Ishikawa (cell line): Measurements from ENCODE around the gene CALHM2.
A peak's percentile ranks its signal among the peaks of the same experiment; 100 is the strongest.

Experiments
- CEBPB ChIP-seq: IDR thresholded peaks from 2 replicates; pipeline ENCODE4 v1.6.1; 2012
- EP300 ChIP-seq: IDR thresholded peaks from 2 replicates; pipeline ENCODE4 v1.6.1; 2012; ENCODE audit warnings: borderline replicate concordance
- MAX ChIP-seq: IDR thresholded peaks from 2 replicates; pipeline ENCODE4 v1.6.1; 2012
- NFIC ChIP-seq: IDR thresholded peaks from 2 replicates; pipeline ENCODE4 v1.6.1; 2012
- RAD21 ChIP-seq: IDR thresholded peaks from 2 replicates; pipeline ENCODE4 v1.6.1; 2012; ENCODE audit warnings: low read depth
- TCF12 ChIP-seq: IDR thresholded peaks from 2 replicates; pipeline ENCODE4 v1.6.1; 2012; ENCODE audit warnings: low read depth
- YY1 ChIP-seq: IDR thresholded peaks from 2 replicates; pipeline ENCODE4 v1.6.1; 2012; ENCODE audit warnings: low read depth
- ZBTB7A ChIP-seq: IDR thresholded peaks from 2 replicates; pipeline ENCODE4 v1.6.1; 2012; ENCODE audit warnings: low read depth
- TF ChIP-seq, protein P1 (sequence below): IDR thresholded peaks from 2 replicates; pipeline ENCODE4 v1.6.1; 2012; ENCODE audit warnings: low read depth, mild to moderate bottlenecking

- no peak for TF ChIP-seq NFIC
- no peak for TF ChIP-seq YY1
- no peak for TF ChIP-seq EP300
- no peak for TF ChIP-seq TCF12
- peak; percentile 58 for TF ChIP-seq RAD21
- TF ChIP-seq, protein P1, sequence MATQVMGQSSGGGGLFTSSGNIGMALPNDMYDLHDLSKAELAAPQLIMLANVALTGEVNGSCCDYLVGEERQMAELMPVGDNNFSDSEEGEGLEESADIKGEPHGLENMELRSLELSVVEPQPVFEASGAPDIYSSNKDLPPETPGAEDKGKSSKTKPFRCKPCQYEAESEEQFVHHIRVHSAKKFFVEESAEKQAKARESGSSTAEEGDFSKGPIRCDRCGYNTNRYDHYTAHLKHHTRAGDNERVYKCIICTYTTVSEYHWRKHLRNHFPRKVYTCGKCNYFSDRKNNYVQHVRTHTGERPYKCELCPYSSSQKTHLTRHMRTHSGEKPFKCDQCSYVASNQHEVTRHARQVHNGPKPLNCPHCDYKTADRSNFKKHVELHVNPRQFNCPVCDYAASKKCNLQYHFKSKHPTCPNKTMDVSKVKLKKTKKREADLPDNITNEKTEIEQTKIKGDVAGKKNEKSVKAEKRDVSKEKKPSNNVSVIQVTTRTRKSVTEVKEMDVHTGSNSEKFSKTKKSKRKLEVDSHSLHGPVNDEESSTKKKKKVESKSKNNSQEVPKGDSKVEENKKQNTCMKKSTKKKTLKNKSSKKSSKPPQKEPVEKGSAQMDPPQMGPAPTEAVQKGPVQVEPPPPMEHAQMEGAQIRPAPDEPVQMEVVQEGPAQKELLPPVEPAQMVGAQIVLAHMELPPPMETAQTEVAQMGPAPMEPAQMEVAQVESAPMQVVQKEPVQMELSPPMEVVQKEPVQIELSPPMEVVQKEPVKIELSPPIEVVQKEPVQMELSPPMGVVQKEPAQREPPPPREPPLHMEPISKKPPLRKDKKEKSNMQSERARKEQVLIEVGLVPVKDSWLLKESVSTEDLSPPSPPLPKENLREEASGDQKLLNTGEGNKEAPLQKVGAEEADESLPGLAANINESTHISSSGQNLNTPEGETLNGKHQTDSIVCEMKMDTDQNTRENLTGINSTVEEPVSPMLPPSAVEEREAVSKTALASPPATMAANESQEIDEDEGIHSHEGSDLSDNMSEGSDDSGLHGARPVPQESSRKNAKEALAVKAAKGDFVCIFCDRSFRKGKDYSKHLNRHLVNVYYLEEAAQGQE: no peak
- no peak for TF ChIP-seq CEBPB
- TF ChIP-seq MAX: no peak
- no peak for TF ChIP-seq ZBTB7A
These were observed 29.9 kb upstream of the CALHM2 start for GRCh38 chr10:103481974-103482531.
